GM18526 (cell line): Measurements from ENCODE around the gene PLEKHA6.

Experiments
- POLR2A ChIP-seq: IDR thresholded peaks from 3 replicates; pipeline ENCODE4 v1.6.1; 2011; ENCODE audit not compliant: insufficient read length; ENCODE audit errors: extremely low read depth

Gene PLEKHA6

GRCh38 chr1:204336421-204337035 lies 23.2 kb downstream of the PLEKHA6 start:
- TF ChIP-seq POLR2A, result no peak

GRCh38 chr1:204335533-204335932 lies 24.2 kb downstream of the PLEKHA6 start:
- TF ChIP-seq POLR2A, result no peak

- no peak for TF ChIP-seq POLR2A
These were observed 24.6 kb downstream of the PLEKHA6 start for GRCh38 chr1:204335085-204335484.

GRCh38 chr1:204334455-204334854 lies 25.3 kb downstream of the PLEKHA6 start:
- no peak for TF ChIP-seq POLR2A

- TF ChIP-seq POLR2A, result no peak
These were observed 26.3 kb downstream of the PLEKHA6 start for GRCh38 chr1:204333427-204333826.

- no peak for TF ChIP-seq POLR2A
These were observed 27.8 kb downstream of the PLEKHA6 start for GRCh38 chr1:204331847-204332487.

GRCh38 chr1:204331275-204331674 lies 28.5 kb downstream of the PLEKHA6 start:
- TF ChIP-seq POLR2A, result no peak

- no peak for TF ChIP-seq POLR2A
These were observed 32.4 kb downstream of the PLEKHA6 start for GRCh38 chr1:204327359-204327758.

GRCh38 chr1:204326771-204327300 lies 32.9 kb downstream of the PLEKHA6 start:
- no peak for TF ChIP-seq POLR2A

- TF ChIP-seq POLR2A, result no peak
These were observed 33.8 kb downstream of the PLEKHA6 start for GRCh38 chr1:204325944-204326343.

- TF ChIP-seq POLR2A, result no peak
These were observed 35.8 kb downstream of the PLEKHA6 start for GRCh38 chr1:204323887-204324286.

- no peak for TF ChIP-seq POLR2A
These were observed 37.3 kb downstream of the PLEKHA6 start for GRCh38 chr1:204322339-204322868.

- TF ChIP-seq POLR2A, result no peak
These were observed 38.1 kb downstream of the PLEKHA6 start for GRCh38 chr1:204321665-204322064.

GRCh38 chr1:204321051-204321450 lies 38.7 kb downstream of the PLEKHA6 start:
- TF ChIP-seq POLR2A, result no peak

- TF ChIP-seq POLR2A, result no peak
These were observed 39.3 kb downstream of the PLEKHA6 start for GRCh38 chr1:204320382-204320804.

GRCh38 chr1:204319462-204319861 lies 40.3 kb downstream of the PLEKHA6 start:
- TF ChIP-seq POLR2A, result no peak

- TF ChIP-seq POLR2A, result no peak
These were observed 40.7 kb downstream of the PLEKHA6 start for GRCh38 chr1:204319027-204319426.

- no peak for TF ChIP-seq POLR2A
These were observed 41.4 kb downstream of the PLEKHA6 start for GRCh38 chr1:204318324-204318723.
